Hematopoietic multipotent progenitor cell treated with erythropoietin and hydrocortisone succinate and interleukin-3 and kit ligand, for 6 days (in vitro differentiated cells): ENCODE data around the gene ANKS4B.
"Not testable (repeated sequence)": the region's sequence is repeated elsewhere in the genome, so short reads cannot be mapped to it uniquely, and the experiment has no call there.

Experiments
- DNase-seq: peaks from one replicate; pipeline ENCODE4 v3.0.0-alpha.2; 2015

Gene ANKS4B, protein sequence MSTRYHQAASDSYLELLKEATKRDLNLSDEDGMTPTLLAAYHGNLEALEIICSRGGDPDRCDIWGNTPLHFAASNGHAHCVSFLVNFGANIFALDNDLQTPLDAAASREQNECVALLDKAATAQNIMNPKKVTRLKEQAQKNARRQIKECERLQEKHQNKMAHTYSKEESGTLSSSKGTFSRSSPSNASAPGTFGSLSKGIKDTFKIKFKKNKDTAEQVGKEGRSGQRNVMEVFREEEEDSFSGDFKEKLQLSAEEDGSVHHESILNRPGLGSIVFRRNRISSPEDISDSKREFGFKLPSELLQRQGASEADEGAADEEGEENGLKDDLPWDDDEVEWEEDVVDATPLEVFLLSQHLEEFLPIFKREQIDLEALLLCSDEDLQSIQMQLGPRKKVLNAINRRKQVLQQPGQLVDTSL

DNA sequence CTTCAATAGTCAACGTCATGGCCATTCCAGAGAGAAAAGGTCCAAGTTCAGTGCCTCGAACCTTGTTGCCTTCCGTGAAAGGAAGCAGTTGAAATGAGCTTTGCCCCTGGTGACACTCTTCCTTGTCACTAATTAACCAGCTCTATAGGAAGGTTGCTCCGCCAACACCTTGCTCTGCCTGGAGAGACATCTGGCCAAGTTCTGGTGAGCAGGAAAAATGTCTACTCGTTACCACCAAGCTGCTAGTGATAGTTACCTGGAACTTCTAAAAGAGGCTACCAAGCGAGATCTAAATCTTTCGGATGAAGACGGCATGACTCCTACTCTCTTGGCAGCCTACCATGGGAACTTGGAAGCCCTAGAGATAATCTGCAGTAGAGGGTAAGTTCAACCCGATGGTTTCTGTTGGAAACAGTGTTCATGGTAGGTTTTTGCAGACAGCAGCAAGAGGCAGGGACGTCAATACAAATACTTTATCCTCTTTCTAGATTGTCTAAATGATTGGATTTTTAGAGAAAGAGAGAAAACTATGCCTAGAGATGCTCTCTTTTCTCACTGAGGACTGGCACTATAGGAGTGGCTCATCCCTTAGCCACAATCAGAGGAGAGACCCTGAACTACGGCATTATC lies at the start of gene ANKS4B:
Gene ANKS4B, plus strand, starts transcription at position 179 of the 630 bp plus-strand sequence. Its CDS starts 39 bp downstream, at position 218.
- DNase-seq, result no peak

DNA sequence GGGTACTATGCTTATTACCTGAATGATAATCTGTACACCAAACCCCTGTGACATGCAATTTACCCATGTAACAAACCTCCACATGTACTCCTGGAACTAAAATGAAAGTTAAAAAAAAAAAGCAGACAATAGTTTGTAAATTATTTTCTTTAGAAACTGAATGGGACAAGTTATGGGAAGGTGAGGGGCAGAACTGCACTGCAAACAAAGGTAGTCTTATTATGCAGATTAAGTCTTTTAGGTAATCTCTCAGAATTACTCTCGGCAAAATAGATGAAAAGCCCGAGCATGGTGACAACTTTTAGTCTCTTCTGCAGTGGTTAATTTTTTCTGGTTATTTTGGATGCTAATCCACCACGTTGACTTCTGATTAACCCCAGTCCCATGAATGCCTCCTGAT lies 49.5 kb upstream of the ANKS4B start:
- no peak for DNase-seq

DNA sequence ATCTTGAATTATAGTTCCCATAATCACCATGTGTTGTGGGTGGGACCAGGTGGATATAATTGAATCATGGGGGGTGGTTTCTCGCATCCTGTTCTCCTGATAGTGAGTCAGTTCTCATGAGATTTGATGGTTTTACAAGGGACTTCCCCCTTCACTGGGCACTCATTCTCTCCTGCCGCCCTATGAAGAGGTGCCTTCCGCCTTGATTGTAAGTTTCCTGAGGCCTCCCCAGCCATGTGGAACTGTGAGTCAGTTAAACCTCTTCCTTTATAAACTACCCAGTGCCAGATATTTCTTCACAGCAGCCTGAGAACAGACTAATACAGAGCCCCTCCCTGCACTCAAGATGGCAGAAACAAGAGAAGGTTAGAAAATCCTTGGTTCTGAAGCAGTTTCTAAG lies 48.7 kb upstream of the ANKS4B start:
- no peak for DNase-seq

DNA sequence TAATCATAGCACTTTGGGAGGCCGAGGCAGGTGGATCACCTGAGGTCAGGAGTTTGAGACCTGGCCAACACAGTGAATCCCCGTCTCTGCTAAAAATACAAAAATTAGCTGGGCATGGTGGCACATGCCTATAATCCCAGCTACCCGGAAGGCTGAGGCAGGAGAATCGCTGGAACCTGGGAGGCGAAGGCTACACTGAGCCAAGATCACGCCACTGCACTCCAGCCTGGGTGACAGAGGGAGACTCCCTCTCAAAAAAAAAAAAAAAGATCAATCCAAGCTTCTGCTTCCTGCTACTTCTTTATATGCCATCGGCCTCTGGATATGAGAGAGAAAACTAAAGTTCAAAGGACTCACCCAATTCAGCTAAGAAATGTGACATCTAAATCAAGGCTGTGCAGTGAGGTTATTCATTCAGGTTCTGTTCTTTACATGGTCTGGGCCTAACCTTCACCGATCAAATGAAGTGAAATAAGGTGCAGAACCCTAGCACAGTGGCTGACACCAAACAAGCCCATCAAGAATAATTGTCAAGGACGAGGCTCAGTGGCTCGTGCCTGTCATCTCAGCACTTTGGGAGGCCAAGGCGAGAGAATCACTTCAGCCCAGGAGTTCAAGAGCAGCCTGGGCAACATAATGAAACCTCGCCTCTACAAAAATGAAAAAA lies 47.7 kb upstream of the ANKS4B start:
- DNase-seq, result no peak

DNA sequence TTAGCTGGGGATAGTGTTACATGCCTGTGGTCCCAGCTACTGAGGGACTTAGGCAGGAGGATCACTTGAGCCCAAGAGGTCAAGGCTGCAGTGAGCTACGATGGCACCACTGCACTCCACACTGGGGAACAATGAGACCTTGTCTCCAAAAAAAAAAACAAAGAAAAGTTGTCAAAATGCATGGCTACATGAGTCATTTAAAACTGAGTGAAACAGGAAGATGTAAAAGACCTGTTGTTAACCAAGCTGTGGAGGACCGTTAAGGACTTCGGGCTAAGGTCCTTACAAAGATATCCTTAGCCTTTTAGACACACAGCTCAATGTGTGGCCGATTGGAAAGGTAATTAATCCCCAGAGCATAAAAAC lies 47.2 kb upstream of the ANKS4B start:
- no peak for DNase-seq

DNA sequence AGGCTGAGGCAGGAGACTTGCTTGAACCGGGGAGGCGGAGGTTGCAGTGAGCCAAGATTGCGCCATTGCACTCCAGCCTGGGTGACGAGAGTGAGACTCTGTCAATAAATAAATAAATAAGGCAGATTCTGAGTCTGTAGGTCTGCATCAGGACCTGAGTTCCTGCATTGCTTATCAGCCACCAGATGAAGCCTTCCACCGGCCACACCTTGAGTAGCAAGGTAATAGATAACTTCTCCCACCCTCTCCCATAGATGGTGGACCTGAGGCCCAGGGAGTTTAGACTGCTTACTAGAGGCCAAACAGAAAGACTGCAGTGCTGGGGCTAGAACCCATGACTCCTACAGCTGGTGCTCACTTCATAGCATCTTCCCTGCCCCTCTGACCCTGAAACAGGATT lies 44.2 kb upstream of the ANKS4B start:
- DNase-seq, result no peak

DNA sequence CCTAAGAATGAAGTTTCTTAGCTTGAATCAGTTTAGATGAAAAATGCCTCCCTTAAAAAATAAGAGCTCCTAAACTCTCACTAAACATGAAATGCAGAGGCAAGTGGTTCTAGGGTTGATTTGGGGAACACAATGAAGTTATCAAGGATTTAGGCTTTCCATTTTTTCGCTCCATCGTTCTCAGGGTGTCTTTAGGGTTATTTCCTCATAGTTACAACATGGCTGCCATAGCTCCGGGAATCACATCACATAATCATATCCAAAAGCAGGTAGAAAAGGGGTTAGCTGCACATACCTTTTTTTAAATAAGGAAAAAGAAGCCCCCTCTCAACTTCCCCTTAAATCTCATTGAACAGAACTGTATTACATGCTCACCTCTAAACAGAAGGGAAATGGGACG lies 43.5 kb upstream of the ANKS4B start:
- DNase-seq, result no peak

DNA sequence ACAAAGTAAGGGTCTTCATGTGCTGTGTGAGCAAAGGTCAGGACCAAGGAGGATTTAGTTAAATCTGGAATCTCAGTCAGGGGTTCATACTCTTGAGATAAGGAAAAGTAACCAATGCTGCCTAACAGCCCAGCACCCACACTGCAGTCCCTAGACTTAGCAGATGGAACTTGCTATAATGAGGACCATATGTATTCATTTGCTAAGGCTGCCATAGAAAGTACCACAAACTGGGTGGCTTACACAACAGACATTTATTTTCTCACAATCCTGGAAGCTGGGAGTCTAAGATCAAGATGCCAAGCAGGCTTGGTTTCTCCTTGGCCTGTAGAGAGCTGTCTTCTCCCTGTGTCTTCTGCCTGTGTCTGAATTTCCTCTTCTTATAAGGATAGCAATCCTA lies 42.9 kb upstream of the ANKS4B start:
- DNase-seq, result no peak

DNA sequence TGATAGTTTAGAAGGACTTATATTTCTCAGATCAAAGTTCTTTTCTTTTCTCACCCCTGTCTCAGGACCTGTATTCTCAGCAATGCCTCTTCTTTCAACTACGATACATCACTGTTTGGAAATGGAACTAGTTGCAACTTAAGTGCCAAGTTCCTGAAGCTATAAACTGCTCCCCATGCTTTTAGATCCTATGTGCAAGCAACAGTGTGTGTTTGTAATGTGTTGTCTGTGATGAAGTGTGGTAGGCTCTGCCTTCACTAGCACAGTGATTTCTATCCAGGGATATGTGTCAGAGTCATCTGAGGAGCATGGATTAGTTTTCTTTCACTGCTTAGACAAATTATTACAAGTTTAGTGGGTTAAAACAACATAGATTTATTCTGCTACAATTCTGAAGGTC lies 40.5 kb upstream of the ANKS4B start:
- DNase-seq, result no peak

DNA sequence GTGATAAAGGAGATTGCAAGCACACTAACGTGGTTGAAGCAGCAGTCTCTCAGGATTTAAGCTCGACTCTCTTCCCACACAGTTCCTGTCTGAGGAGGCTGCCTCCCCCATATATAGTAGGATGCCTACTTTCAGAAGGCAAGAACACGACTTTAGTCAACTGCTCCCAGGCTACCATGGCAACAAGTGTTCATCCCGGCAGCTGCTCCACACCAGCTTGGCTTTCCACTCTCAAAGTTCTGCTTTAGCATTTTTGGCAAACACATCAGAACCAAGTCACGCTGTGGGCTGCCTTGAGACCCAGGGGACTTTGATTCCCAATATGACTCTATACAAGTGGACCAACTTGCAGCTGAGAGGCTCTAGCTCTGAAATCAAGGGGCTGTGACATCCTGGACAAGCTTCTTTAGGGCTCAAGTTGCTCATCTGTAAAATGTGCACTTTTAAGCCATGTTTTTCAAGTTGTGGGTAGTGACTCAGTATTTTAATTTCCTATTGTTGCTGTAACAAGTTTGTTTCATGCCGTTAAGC lies 38.7 kb upstream of the ANKS4B start:
- no peak for DNase-seq

DNA sequence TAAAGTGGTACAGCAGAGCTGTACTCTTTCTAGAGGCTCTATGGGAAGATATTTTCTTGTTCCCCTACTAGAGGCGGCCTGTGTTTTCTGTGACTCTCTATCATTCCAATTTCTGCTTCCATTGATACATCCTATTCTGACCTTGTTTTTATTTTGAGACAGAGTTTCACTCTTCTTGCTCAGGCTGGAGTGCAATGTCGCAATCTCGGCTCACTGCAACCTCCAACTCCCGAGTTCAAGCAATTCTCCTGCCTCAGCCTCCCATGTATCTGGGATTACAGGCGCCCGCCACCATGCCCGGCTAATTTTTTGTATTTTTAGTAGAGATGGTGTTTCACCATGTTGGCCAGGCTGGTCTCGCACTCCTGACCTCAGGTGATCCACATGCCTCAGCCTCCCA lies 38.2 kb upstream of the ANKS4B start:
- DNase-seq, result not testable (repeated sequence)

DNA sequence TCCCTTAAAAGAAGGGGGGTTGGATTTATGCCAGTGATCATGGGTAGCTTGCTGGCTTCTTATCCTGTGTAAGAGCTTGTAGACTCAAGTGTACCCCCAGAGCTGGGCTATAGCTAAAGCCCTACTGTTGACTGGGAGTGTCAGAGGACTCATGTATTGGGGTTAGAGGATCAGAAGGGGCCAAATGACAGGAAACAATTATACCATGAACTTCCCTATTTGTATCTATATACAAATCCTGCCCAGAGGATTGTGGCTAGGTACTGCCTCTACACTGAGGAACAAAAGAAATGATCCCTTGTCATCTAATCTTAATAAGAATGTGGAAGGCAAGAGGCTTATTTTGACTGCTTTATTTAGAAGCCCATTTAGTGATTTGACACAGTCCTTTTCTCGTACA lies 36.4 kb upstream of the ANKS4B start:
- DNase-seq, result peak; percentile 21

DNA sequence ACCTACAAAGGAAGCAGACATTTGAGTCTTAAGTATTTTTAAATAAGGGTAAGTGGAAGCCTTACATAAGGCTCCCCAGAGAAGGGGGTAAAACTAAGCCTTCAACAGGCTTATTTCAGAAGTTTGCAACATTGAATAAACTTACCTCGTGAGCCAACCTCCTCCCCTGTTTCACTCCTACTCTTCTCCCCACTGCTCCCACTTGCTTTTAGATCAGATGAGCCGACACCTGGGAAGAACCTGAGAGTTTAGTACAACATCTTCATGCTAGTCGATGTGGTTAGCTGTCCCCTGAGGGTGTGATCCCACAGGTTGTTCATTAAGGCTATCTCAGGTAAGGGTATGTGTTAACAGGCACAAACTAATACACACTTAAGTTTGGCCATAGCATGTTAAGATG lies 35.9 kb upstream of the ANKS4B start:
- no peak for DNase-seq

DNA sequence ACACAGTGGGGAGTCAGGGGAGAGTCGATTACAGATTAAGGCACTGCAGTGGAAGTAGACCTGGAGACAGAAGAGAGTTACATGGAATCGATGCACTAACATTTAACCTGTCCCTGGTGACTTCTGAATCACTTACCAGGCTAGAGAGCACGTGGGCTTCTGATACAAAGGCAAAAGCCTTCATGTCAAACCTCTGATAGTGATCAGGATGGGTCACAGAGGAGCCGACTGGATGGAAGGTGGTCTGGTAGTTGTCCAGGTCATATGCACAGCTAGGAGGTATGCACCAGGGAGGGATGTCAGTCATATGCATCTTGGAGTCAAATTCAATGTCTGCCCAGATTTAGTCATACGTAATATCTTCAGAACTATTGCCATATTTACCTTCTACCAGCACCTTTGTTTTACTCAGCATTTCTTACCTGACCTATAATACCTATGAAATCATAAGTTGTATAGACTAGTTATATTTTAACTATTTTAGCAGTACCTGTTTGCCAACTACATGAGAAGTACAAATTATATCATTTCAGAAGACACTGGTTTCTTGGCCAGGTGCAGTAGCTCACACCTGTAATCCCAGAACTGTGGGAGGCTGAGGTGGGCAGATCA lies 33.8 kb upstream of the ANKS4B start:
- no peak for DNase-seq

DNA sequence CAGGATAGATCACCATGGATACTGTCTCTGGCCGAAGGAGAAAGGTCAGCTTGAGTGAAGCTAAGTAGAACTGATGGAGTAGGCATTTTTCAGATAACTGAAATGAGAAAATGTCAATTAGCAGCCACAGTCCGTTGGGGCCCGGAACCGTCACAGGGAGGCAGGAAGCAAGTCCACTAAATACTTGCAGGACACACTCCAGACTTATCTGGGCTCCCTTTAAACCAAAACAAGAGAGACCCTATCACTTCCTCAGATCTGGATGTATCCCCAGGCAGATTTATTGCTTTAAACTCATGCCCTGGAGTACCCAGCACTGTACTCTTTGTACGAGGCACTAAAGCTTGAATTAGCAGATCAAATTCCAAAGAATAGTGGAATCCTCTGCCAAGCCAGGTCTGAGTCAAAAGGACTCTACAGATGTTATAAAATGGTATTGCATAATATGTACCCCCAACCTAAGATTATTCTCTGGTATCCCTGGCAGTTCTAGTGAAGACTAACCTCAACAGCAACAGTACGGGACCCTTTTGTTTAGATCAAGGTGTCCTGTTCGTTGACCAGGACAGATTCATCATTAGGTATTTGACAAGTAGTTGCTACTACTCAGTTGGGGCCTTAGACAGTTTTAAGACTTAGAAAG lies 30.2 kb upstream of the ANKS4B start:
- DNase-seq, result no peak

DNA sequence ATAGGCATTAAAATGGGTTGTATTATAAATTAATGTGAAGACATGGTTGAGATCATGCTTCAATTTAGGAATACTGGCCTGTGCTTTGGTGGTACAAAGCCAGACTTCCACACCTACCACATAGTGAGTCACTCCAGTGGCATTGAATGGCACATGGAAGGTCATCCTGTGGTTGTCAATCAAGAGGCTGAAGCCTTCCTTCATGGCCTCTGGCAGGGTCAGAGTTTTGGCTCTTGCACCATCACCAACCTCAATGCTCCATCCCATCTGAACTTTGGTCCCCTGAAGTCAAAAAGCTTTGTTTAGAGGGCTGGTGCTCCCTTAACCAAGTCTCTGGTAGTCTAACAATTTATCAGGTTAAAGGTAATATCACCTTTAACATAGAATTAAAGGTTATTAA lies 28.2 kb upstream of the ANKS4B start:
- DNase-seq, result no peak

DNA sequence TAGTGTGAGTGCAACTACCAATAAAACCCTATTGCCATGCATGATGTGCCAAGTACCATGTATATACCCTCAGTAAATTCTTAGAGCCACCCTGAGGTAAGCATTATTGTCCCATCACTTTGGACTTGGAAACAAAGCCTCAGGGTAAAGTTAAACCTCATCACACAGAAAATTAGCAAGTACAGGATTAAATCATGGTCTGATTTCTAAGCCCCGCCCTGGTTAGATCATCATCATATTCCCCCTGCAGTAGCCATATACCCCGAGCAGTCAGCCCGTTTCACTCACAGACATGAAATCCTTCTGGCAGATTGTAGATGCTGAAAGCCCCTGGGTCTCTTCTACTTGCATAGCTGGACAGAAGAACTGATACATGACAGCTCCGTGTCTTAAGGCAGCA lies 26.9 kb upstream of the ANKS4B start:
- DNase-seq, result no peak

DNA sequence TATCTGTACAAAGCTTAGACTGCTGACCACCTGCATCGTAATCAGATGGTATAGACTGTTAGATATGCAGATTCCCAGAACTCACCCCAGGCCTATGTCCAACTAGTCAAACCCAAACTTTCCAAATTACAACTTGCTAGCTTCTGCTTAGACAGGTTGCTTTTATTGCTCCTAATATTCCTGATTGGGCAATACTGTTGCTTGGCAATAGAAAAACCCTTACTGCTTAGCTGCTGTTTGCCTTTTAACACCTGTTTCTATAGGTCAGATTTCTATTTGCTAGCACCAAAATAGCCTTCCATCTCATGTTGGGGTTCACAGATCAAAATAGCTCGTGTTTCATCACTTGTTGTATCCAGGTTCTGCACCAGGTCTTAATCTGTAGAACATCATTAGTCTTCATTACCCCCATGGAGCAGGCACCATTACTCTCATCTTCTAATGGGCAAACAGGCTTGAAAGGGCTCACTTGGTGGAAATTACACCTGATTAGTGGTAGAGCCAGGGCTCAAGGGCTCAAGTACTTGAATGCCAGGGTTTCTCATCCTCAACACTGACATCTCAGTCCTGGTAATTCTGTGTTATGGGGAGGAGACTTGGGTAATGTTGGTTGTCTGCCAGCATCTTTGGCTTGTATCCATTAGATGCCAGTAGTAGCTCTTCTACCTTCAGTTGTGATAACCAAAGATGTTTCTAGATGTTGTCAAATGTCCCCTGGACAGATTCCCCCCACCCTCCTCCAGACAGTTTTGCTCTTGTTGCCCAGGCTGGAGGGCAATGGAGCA lies 24.9 kb upstream of the ANKS4B start:
- no peak for DNase-seq

DNA sequence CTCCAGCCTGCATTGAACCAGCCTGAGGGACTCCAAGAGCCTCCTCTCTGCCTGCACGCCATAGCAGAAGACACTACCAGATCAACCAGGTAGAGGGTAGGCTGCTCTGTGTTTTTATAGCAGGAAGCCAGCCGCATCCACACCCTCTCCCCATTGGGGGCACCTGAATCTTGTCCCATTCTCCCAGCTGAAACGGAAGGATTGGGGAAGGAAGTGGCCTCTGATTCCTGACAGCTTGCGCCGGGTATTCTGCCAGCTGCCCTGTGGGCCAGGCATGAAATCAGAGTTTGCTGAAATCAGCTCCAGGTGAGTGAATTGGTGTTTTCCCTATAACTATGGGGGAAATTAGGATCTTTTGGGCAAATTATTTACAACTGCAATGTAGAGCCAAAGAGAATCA lies 22.0 kb upstream of the ANKS4B start, which contains the start of gene ZP2:
Gene ZP2, minus strand, starts transcription at position 89 of the 400 bp plus-strand sequence. Its CDS starts 27 bp downstream, at position 62.
- no peak for DNase-seq

DNA sequence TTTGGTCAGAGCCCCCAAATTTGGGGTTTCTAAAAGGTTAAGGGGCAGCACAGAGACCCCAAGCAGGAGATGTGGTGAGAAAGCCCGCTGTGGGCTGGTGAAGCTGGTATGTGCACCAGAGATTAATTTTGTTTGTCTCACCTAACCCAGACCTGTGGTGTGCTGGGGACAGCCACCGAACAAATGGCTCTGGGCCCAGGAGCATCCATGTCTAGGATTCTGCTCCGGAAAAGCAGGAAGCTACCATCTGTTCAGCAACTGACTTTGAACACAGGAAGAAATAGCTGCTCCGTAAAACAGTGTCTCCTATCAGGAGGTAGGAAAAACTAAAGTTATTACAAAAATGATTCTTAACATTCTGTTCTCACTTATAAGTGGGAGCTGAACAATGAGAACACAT lies 19.4 kb upstream of the ANKS4B start:
- no peak for DNase-seq

DNA sequence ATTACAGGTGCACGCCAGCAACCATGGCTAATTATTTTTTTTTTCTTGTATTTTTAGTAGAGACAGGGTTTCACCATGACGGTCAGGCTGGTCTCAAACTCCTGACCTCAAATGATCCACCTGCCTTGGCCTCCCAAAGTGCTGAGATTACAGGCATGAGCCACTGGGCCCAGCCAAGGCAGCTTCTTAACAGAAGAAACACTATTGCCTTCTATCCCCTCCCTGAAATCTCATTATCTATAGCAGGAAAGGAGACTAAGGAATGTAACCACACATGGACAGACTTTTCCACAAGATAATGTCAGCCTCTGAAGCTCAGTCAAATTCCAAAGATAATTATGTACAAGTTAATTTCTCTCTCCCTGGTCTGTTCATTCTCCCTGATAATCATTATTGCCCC lies 16.4 kb upstream of the ANKS4B start:
- DNase-seq, result no peak

DNA sequence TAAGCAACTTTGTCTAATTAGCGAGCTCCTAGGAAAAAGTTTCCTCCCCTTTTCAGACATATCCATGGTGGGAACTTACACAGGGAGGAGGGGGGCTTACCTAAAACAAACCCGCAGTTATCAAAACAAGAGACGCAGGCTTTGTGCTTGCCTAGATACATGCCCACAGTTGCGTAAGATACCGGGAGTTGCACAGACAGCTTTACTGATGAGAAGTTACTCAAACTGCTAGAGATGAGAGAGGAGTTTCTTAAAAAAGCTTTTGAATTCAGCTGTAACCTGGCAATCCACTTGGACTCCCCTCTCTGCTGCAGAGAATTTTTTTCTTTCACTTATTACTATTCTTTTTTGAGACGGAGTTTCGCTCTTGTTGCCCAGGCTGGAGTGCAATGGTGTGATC lies 15.3 kb upstream of the ANKS4B start:
- DNase-seq, result peak; percentile 41
